ENCODE data around the gene ZNF841. TPM values are rescaled to one million over a fixed set of nuclear protein-coding genes. Genes with fewer than 3 reads are reported as not detected.
"Not testable (repeated sequence)": the region's sequence is repeated elsewhere in the genome, so short reads cannot be mapped to it uniquely, and the experiment has no call there.

The ZNF841 gene
- 38.7 TPM for total RNA-seq

GRCh38 chr19:52095172-52096014, at the start of gene ZNF841:
Gene ZNF841, minus strand, starts transcription at chr19:52095765. Its CDS starts 10,964 bp downstream, at chr19:52084801.
- DNase-seq (ENCODE audit: low spot score): peak; percentile 97

DNA sequence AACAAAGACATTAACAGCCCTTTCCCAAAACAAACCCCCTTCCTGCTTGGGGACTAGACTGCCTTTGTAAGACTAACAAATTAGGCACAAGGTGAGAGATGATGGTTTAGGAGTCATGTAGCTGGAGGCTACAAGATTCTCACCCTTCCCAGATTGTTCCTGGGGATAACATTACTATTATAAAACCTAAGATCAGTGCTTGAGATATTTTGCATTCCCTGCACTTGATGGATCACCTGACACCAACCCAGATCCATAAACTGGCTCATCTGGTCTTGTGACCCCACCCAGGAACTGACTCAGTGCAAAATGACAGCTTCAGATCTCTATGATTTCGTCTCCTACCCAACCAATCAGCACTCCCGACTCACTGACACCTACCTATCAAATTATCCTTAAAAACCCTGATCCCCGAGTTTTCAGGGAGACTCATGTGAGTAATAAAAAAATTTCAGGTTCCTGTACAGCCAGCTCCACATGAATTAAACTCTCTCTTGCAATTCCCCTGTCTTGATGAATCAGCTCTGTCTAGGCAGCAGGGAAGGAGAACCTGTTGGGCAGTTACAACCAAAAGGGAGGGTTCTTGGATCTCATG, 46.5 kb upstream of the ZNF841 start:
- DNase-seq (ENCODE audit: low spot score): no peak

DNA sequence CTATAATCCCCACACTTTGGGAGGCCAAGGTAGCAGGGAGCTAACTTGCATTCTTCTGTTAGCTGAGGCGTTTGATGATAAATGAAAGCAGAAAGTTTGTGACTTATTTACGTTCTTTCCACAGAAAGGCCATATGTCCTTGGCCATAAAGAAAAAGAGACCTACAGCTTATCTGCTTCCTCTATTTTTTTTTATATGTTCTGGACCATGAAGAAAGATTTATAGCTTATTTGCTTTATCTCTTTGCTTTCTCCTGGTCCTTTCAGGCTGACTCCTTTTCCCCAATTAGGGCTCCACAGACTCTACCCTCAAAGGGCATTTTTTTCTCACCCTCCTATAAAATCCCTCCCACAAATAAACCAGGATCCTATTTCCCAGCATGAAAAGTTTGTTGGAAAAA, 45.6 kb upstream of the ZNF841 start:
- no peak for DNase-seq (ENCODE audit: low spot score)

DNA sequence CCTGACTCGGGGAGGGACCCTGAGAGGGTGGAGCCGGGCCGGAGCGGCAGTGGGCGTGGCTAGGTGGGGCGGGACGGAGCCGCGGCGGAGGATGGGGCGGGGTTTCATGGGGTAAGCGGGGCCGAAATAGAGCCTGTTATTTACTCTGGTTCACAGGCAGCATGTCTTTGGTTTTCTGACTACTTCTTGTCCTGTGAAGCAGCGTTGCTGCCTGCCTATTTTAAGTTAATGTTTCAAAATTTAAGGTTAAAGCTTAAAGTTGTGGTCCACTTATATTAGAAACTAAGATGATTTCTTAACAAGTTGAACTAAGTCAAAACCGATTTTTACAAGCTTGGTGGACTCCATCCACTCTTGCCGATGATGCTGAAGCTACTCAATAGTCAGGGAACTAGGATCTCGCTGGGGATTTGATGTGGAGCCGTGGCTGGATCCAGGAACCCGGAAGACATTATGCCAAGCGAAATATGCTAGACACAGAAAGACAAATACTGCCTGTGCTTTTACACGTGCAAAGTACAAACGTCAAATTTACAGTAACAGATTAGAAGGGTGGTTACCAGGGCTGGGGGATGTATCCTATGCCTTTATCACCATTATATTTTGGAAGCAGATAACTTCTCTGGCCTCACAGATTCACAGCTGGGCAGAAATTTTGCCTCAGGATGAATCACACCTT, 44.6 kb upstream of the ZNF841 start:
- DNase-seq (ENCODE audit: low spot score): no peak

DNA sequence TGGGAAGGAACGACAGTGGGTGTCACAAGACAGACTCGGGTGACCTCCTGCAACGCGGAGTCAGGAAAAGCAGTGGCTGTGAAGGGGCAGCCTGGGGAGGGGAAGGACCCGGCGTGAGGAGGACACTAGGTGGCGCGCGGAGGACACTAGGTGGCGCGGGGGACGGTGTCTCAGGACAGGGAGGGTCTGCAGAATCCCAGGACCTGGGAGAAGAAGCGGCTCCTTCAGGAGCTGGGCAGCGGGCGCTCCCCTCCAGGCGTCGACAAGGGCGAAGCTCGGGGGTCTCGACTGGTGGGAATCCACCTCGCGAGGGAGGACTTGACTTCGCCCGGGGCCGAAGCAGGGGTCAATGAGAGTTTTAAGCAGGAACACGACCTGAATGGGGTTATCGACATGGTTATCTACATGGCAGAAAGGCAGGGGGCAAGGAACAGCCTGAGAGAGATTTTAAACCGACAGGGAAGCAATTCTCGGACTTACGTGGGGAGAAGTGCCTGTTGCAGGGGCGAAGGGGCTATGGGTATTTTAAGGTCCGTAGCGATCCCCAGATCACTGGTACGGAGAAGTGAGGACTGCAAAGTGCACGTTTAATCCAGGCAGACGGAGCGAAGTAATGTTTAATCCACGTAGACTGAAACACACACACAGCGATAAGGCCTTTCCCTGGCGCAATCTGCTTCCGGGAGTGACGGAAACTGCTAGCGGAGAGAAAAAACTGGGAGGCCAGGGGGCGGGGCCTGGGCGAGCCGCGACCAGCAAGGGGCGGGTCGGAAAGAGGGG, 43.9 kb upstream of the ZNF841 start, which contains the start of gene ZNF616:
Gene ZNF616, minus strand, starts transcription at position 687 of the 780 bp plus-strand sequence. CDS start 9,426 bp downstream, outside the sequence.
- peak; percentile 99 for DNase-seq (ENCODE audit: low spot score)

DNA sequence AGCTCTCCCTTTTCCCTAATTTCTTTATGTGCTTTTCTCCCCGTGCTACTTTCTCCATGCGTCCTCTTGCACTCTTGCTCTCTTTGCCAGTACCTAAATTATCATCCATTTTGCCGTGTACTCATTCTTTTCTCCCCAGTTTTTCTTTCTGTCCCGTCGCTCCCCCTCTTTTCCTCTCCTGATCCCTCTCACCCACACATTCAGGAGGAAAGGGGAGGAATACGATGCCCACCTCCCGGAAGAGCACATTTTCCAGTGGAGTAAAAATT, 43.4 kb upstream of the ZNF841 start:
- DNase-seq (ENCODE audit: low spot score): no peak

DNA sequence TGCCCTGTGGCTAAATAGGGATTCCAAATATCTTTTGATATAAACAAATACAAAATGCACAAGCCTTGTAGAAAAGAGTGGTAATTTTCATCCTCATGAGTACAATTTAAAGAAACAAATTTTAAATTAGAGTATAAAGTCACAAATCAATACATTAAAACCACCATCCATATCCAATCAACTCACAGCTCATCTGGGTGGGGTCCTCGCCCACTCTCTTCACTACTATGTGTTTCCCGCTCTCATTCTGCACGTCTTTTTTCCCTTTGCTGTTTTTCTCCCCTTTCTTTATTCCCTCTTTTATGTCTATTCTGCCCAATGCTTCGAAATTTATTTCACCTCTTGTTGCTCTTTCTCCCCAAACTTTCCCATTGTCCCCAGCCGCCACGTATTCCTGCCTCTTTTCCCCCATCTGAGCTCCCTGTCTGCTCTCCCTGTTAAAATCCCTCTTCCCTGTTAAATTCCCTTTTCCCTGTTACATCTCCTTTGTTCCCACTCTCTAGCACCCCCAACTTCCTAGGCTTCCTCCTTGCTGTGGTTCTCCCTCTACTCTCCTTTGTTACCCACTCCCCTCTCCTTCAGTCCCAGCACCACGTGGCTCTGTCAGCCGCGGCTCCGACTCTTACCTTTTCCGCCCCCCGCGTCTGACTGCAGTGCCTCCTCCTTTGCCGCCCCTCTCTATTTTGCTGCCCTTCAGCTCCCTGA, 42.9 kb upstream of the ZNF841 start:
- no peak for DNase-seq (ENCODE audit: low spot score)

DNA sequence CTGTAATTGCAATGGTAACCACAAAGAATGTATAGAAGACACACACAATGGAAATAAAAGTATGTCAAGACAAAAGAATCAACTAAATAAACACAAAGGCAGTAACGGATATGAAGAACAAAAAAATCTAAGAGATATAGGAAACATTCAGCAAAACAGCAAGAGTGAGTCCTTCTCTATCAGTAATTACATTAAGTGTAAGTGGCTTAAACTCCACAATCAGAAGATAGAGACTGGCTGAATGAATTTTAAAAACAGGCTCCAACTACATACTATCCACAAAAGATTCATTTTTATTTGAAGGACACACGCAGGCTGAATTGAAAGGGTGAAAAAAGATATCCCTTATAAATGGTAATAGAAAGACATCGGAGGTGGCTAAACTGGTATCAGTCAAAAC, 24.7 kb upstream of the ZNF841 start:
- DNase-seq (ENCODE audit: low spot score): no peak

- no peak for DNase-seq (ENCODE audit: low spot score)
Measured at GRCh38 chr19:52115526-52116053, 20.0 kb upstream of the ZNF841 start.

- no peak for DNase-seq (ENCODE audit: low spot score)
Measured at GRCh38 chr19:52114691-52115090, 19.1 kb upstream of the ZNF841 start.

DNA sequence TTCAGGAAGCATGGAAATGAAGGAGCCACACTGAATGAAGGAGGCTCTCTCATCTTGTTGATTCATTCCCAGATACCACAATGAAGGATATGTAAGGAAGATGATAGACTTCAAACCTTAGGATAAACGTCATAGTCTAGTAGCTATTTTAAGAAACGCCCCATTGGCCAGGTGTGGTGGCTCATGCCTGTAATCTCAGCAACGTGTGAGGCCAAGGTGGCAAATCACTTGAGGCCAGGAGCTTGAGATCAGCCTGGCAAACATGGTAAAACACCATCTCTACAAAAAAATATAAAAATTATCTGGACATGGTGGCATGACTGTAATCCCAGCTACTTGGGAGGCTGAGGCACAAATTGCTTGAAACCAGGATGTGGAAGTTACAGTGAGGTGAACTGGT, 17.1 kb upstream of the ZNF841 start:
- no peak for DNase-seq (ENCODE audit: low spot score)

DNA sequence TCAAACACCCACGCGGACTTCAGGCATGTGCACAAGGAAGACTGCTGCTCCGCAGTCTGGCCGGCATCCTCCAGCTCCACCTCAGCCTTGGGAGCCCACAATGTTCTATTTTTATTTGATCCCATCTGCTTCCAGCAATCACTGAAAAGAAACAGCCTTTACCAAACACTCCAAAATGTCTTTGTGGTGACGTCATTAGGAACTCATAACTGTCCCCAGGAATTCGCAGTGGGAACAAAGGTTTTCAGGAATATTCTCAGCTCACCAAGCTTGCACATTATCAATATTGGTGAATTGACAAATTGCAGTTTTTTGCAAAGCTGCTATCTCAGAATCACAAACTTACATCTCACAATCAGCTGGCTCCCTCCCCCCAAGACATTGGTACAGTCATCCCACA, 15.2 kb upstream of the ZNF841 start:
- no peak for DNase-seq (ENCODE audit: low spot score)

DNA sequence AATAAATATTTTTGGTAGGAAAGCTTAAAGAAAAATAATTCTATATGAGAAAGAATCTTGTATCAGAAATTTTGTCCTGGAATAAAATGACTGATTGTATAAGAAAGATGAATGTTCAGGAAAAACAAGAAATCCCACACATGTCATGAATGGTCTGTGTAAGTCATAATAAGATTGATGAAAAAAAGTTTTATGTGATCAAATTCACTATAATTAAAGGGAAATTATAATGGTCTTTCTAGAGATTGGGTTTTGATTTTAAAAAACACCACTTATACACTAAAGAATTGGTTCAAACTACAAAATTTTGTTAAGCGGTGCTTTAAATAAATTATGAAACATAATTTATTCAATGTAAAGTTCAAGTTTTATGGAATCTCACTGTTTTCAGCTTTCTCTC, 7.2 kb upstream of the ZNF841 start:
- DNase-seq (ENCODE audit: low spot score): no peak

GRCh38 chr19:52101866-52102562, 6.4 kb upstream of the ZNF841 start:
- no peak for DNase-seq (ENCODE audit: low spot score)

DNA sequence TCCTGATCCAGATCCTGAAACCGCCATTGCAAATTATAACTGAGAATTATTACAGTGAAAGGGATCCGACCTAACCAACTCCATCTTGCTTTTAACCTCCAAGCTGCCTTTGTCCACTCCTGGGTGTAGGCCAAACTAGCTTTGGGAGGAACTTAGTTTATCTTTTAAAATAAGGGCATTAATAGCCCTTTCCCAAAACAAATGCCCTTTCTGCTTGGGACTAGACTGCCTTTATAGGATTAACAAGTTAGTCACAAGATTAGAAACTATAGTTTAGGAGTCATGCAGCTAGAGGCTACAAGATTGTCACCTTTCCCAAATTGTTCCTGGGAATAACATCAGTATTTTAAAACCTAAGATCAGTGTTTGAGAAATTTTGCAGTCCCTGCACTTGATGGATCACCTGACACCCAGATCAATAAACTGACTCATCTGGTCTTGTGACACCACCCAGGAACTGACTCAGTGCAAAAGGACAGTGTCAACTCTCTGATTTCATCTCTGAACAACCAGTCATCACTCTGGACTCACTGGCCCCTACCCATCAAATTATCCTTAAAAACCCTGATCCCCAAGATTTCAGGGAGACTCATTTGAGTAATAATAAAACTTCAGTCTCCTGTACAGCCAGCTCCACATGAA, 4.1 kb upstream of the ZNF841 start:
- DNase-seq (ENCODE audit: low spot score): no peak

GRCh38 chr19:52096416-52096815, 851 bp upstream of the ZNF841 start:
- DNase-seq (ENCODE audit: low spot score): not testable (repeated sequence)

DNA sequence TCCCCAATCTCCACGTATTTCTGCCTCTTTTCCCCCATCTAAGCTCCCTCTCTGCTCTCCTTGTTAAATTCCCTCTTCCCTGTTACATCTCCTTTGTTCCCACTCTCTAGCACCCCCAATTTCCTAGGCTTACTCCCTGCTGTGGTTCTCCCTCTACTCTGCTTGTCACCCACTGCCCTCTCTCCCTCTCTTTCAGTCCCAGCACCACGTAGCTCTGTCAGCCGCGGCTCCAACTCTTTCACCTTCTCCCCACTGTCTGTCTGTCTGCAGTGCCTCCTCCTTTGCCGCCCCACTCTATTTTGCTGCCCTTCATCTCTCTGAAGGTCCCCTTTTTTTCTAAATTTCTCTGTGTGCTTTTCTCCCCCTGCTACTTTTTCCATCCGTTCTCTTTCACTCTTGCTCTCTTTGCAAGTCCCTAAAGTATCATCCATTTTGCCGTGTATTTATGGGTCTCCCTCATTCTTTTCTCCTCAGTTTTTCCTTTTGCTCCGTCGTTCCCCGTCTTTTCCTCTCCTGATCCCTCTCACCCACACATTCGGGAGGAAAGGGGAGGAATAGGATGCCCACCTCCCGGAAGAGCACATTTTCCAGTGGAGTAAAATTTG, 937 bp downstream of the ZNF841 start:
- no peak for DNase-seq (ENCODE audit: low spot score)

DNA sequence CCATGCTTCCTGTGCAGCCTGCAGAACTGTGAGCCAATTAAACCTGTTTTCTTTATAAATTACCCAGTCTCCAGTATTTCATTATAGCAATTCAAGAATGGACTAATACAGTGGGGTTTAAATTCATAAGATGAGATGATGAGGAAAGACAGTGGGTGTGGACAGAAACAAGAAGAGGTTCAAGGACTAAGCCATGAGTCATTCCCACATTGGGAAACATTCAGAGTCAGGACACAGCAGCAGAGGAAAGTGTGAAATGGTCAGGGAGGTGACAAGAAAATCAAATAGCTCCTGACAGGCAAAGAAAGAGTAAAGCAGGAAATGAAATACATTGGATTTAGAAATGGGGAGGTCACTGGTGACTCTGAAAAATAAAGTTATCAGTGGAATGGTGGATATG, 9.1 kb downstream of the ZNF841 start:
- no peak for DNase-seq (ENCODE audit: low spot score)

DNA sequence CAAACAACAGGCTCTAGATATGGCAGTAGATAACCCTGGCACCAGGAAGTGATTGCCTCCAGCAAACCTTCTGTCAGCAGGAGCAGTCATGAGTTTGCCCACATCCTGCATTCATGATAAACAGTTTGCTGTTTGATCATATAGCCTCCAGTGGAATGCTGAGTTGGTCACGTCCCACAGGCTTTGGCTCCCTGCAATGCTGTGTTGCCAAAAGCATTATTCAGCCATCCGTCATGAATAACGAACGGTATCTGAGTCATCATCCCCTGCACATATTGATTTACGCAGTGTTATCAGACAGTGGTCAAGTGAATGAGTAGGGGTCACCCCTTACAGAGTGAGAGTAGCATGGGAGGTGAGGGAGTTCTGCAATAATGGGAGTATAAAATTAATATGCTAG, 25.1 kb downstream of the ZNF841 start:
- no peak for DNase-seq (ENCODE audit: low spot score)

- no peak for DNase-seq (ENCODE audit: low spot score)
Measured at GRCh38 chr19:52069653-52070052, 25.9 kb downstream of the ZNF841 start.
